CD14-positive monocyte (primary cell): Measurements from ENCODE around the gene ZNF433. TPM values are rescaled to one million over a fixed set of nuclear protein-coding genes. Genes with fewer than 3 reads are reported as not detected.

Source experiments
- DNase-seq, 3 donors: peaks; one replicate each; pipeline ENCODE4 v3.0.0-alpha.2; 2011 to 2022
- H2AFZ ChIP-seq: 2 replicates; pipeline ENCODE4 v1.6.0; 2012; ENCODE audit warnings: mild to moderate bottlenecking, low read depth, low read length, inconsistent platforms; ENCODE audit not compliant: insufficient read depth, poor library complexity, severe bottlenecking
- H3K27ac ChIP-seq, 2 donors: 1 replicate in 1 of 2; 2 replicates in 1 of 2; pipeline ENCODE4 v1.5.1; 2012 to 2013; ENCODE audit warnings: low read length in 2 of 2, control low read depth in 1 of 2, inconsistent platforms in 1 of 2, low read depth in 1 of 2, mild to moderate bottlenecking in 1 of 2
- H3K27me3 ChIP-seq, 2 donors: one replicate each; pipeline versions ENCODE4 v1.6.0 to v1.6.1; 2011 to 2013; ENCODE audit warnings: low read length in 2 of 2; ENCODE audit not compliant: control insufficient read depth in 2 of 2, insufficient read depth in 2 of 2
- H3K36me3 ChIP-seq, 2 donors: replicated peaks in 1 of 2; 1 replicate in 1 of 2; 2 replicates in 1 of 2; pipeline versions ENCODE4 v1.5.1 to v1.6.1; 2012 to 2013; ENCODE audit warnings: low read length in 2 of 2, control low read depth in 1 of 2, inconsistent platforms in 1 of 2, mild to moderate bottlenecking in 1 of 2; ENCODE audit not compliant: insufficient read depth in 2 of 2, control insufficient read depth in 1 of 2
- H3K4me1 ChIP-seq, 2 donors: 1 replicate in 1 of 2; 2 replicates in 1 of 2; pipeline versions ENCODE4 v1.5.1 to v1.6.1; 2012 to 2013; ENCODE audit warnings: low read length in 2 of 2, control low read depth in 1 of 2, inconsistent platforms in 1 of 2, mild to moderate bottlenecking in 1 of 2, moderate library complexity in 1 of 2; ENCODE audit not compliant: insufficient read depth in 2 of 2, control insufficient read depth in 1 of 2
- H3K4me2 ChIP-seq: replicated peaks from 2 replicates; pipeline ENCODE3; 2012; ENCODE audit warnings: low read length, moderate library complexity, mild to moderate bottlenecking; ENCODE audit not compliant: poor library complexity, severe bottlenecking; ENCODE audit errors: extremely low read depth
- H3K4me3 ChIP-seq, 3 experiments: fragments of 200-600 bp in 1 of 3; sonication (generic) in 1 of 3; replicated peaks in 1 of 3; 1 replicate in 2 of 3; 2 replicates in 1 of 3; pipeline ENCODE4 v1.5.1; 2011 to 2013; ENCODE audit warnings: low read length in 3 of 3, mild to moderate bottlenecking in 3 of 3, control low read depth in 2 of 3, low read depth in 2 of 3, inconsistent platforms in 1 of 3, moderate library complexity in 1 of 3
- H3K79me2 ChIP-seq: 2 replicates; pipeline ENCODE4 v1.6.0; 2012; ENCODE audit warnings: mild to moderate bottlenecking, control low read depth, inconsistent platforms, low read length, moderate library complexity; ENCODE audit not compliant: insufficient read depth
- H3K9ac ChIP-seq: 2 replicates; pipeline ENCODE4 v1.6.0; 2017; ENCODE audit warnings: low read length, mild to moderate bottlenecking; ENCODE audit not compliant: insufficient read depth, poor library complexity, severe bottlenecking
- H3K9me3 ChIP-seq, 2 donors: replicated peaks in 1 of 2; 1 replicate in 1 of 2; 2 replicates in 1 of 2; pipeline versions ENCODE4 v1.5.1 to v1.6.1; 2012 to 2013; ENCODE audit warnings: low read length in 2 of 2, control low read depth in 1 of 2; ENCODE audit not compliant: control insufficient read depth in 1 of 2, insufficient read depth in 1 of 2
- H4K20me1 ChIP-seq: 2 replicates; pipeline ENCODE4 v1.6.0; 2012; ENCODE audit warnings: mild to moderate bottlenecking, low read length, control low read depth, moderate library complexity; ENCODE audit not compliant: insufficient read depth
- H3K27ac Mint-ChIP-seq, 7 donors: one replicate each; pipeline ENCODE4 v1.8.0; 2020; ENCODE audit warnings: mild to moderate bottlenecking in 7 of 7, mixed read lengths in 7 of 7, moderate library complexity in 6 of 7, inconsistent platforms in 2 of 7
- H3K27me3 Mint-ChIP-seq, 3 donors: one replicate each; pipeline ENCODE4 v1.8.0; 2021 to 2022; ENCODE audit warnings: low read depth in 3 of 3, mild to moderate bottlenecking in 3 of 3, mixed read lengths in 3 of 3, moderate library complexity in 3 of 3, inconsistent platforms in 1 of 3
- H3K36me3 Mint-ChIP-seq, 2 donors: one replicate each; pipeline ENCODE4 v1.8.0; 2020; ENCODE audit warnings: mixed read lengths in 2 of 2, inconsistent platforms in 1 of 2, mild to moderate bottlenecking in 1 of 2
- H3K4me1 Mint-ChIP-seq: one replicate; pipeline ENCODE4 v1.8.0; 2020; ENCODE audit warnings: mild to moderate bottlenecking, mixed read lengths
- H3K4me3 Mint-ChIP-seq, 2 donors: one replicate each; pipeline ENCODE4 v1.8.0; 2020; ENCODE audit warnings: mild to moderate bottlenecking in 2 of 2, mixed read lengths in 2 of 2, moderate library complexity in 1 of 2
- H3K9me3 Mint-ChIP-seq, 7 donors: one replicate each; pipeline ENCODE4 v1.8.0; 2020 to 2022; ENCODE audit warnings: mixed read lengths in 7 of 7, mild to moderate bottlenecking in 6 of 7, moderate library complexity in 6 of 7, inconsistent platforms in 2 of 7
- CTCF ChIP-seq: fragments of 200-600 bp; IDR thresholded peaks from one replicate; pipeline ENCODE4 v1.8.0; 2022; ENCODE audit warnings: antibody characterized with exemption, mild to moderate bottlenecking
- WGBS: methylation state at CpG from one replicate; pipeline ENCODE4 v1.1.5; 2013; ENCODE audit warnings: missing lambda C conversion rate; ENCODE audit not compliant: insufficient coverage; 5-methylcytosine and 5-hydroxymethylcytosine counted together
- intact Hi-C, 2 donors: fragments of 100-400 bp; cut with micrococcal nuclease; formaldehyde crosslinking; loops; one replicate each; pipeline versions ENCODE4 v1.15.0 to v1.15.1; 2023
- polyA plus RNA-seq, 3 donors: library from polyadenylated mRNA; depleted of rRNA in 1 of 3; unstranded in 2 of 3; stranded (reverse) in 1 of 3; fragments of 300-500 nt in 2 of 3; fragments of >200 nt in 1 of 3; fragmentation: Illumina TruSeq in 2 of 3; gene quantifications; 1 replicate in 2 of 3; 2 replicates in 1 of 3; pipeline ENCODE4 v1.2.3, GENCODE V29; 2012 to 2021

Gene ZNF433
- polyA plus RNA-seq, 3 donors = 0.50 to 1.1 (median 0.76) TPM

DNA sequence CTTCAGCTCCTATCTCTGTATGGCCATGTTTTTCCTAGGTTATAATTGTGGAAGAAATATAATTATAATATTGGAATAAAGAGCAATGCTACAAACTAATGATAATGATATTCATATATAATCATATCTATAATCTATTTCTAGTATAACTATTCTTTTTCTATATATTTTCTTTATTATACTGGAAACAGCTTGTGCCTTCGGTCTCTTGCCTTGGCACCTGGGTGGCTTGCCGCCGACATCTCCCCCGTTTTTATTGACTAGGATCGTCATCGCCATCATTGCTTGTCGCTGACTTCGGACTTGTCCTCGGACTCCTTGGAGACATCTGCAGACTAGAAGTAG, 46.4 kb downstream of the ZNF433 start:
- H2AFZ ChIP-seq = no peak overlapping the region
- peak; percentile 47 for TF ChIP-seq CTCF
- peaks cover 6 to 26% of the 10 kb centered on the region in 2 donors for H3K36me3 Mint-ChIP-seq

GRCh38 chr19:11987405-11988281, 47.8 kb downstream of the ZNF433 start:
- H3K9me3 Mint-ChIP-seq = peaks cover 2 to 24% (median 14%) of the 10 kb centered on the region in 7 donors
- peaks cover 15% of the 10 kb centered on the region for H3K4me1 Mint-ChIP-seq
- Histone ChIP-seq H3K9ac (peak overlapping the region; percentile 86), H3K4me1 (peaks cover 9 to 13% of the 10 kb centered on the region in 2 donors), H2AFZ (peak overlapping the region; percentile 82), H3K36me3 (peaks cover 0 to 4% of the 10 kb centered on the region in 2 donors), H3K79me2 (peaks cover 43% of the 10 kb centered on the region), H3K27ac (peak overlapping the region; percentile 81 to 92), H3K4me2 (peak overlapping the region; percentile 99), H3K27me3 (no peaks in the 10 kb centered on the region), H3K9me3 (peaks cover 8 to 12% of the 10 kb centered on the region in 2 donors), H3K4me3 (peak overlapping the region; percentile 58 to 99 (median 83)), H4K20me1 (peaks cover 24% of the 10 kb centered on the region)
- H3K27me3 Mint-ChIP-seq = peaks cover 0 to 8% (median 2%) of the 10 kb centered on the region in 3 donors
- peak; percentile 90 to 96 (median 94) for DNase-seq
- intact Hi-C loops = loop anchor here (1.0 to 10.0 kb wide), 7 partner anchors 22 to 190 kb away; partner anchors contain the start of genes ZNF440 (in 2 of the 2), ZNF700 (in 2 of the 2), ZNF763 (in 2 of the 2) and ZNF491 (in 1 of the 2)
- peaks cover 6 to 15% of the 10 kb centered on the region in 2 donors for H3K36me3 Mint-ChIP-seq
- WGBS = under 1% methylated on average over 51 of the region's 54 CpGs
- peak overlapping the region; percentile 91 to 98 (median 95) for H3K27ac Mint-ChIP-seq
- TF ChIP-seq CTCF = no peak
- peak overlapping the region; percentile 97 to 99 for H3K4me3 Mint-ChIP-seq

More for the DNA sequence above, 46.4 kb downstream of the ZNF433 start:
- Histone ChIP-seq H3K4me3 (peak overlapping the region; percentile 58 to 99 (median 83)), H3K9me3 (peaks cover 0 to 2% of the 10 kb centered on the region in 2 donors), H3K4me1 (peaks cover 9 to 13% of the 10 kb centered on the region in 2 donors), H3K27me3 (no peaks in the 10 kb centered on the region), H3K9ac (peak overlapping the region; percentile 86), H3K4me2 (peak overlapping the region; percentile 99), H4K20me1 (peaks cover 27% of the 10 kb centered on the region), H3K79me2 (peaks cover 58% of the 10 kb centered on the region), H3K36me3 (peaks cover 0 to 4% of the 10 kb centered on the region in 2 donors), H3K27ac (peak overlapping the region; percentile 81 to 92)
- no peak for DNase-seq
- intact Hi-C loops = loop anchor here (2.0 to 10.0 kb wide), 5 partner anchors 62 to 192 kb away; partner anchors contain the start of genes ZNF440 (in 2 of the 2), ZNF700 (in 2 of the 2) and ZNF491 (in 1 of the 2)
- WGBS = 79% methylated on average over 7 of the region's 9 CpGs
- H3K9me3 Mint-ChIP-seq = peaks cover 0 to 12% (median 5%) of the 10 kb centered on the region in 7 donors
- H3K27ac Mint-ChIP-seq = peak overlapping the region in 5 of 7 donors; percentile 77 to 98 (median 95)
- H3K4me3 Mint-ChIP-seq = peak overlapping the region in 1 of 2 donors; percentile 99
- peaks cover 0 to 6% (median 2%) of the 10 kb centered on the region in 3 donors for H3K27me3 Mint-ChIP-seq
- peaks cover 18% of the 10 kb centered on the region for H3K4me1 Mint-ChIP-seq
